Vagina (tissue), 2 donors: ENCODE results near the gene ATXN2.

Experiments
- CTCF ChIP-seq, 3 experiments: fragments of 450-650 bp in 2 of 3; fragments of 200-600 bp in 1 of 3; sonication (generic) in 1 of 3; IDR thresholded peaks; one replicate each; pipeline ENCODE4 v1.5.1; 2017 to 2019; ENCODE audit warnings: antibody characterized with exemption in 3 of 3, mild to moderate bottlenecking in 2 of 3, moderate library complexity in 2 of 3
- POLR2A ChIP-seq, 2 donors: fragments of 450-650 bp; IDR thresholded peaks; one replicate each; pipeline ENCODE4 v1.6.1; 2017; ENCODE audit warnings: antibody characterized with exemption in 2 of 2, mild to moderate bottlenecking in 2 of 2, moderate library complexity in 2 of 2

GRCh38 chr12:111596985-111597830, 1.9 kb downstream of the ATXN2 start:
- no peak for TF ChIP-seq CTCF (IDR thresholded peaks at IDR 0.05)
- TF ChIP-seq POLR2A (IDR thresholded peaks at IDR 0.05) = no peak
